Testis (tissue), 2 donors: ENCODE results near the gene FGF19.

Experiments used
- POLR2A ChIP-seq: fragments of 450-650 bp; IDR thresholded peaks from one replicate; pipeline ENCODE4 v1.6.1; 2017; ENCODE audit warnings: antibody characterized with exemption, mild to moderate bottlenecking, moderate library complexity
- TF ChIP-seq, protein P1 (sequence below), 3 experiments: fragments of 450-650 bp in 2 of 3; fragments of 200-600 bp in 1 of 3; sonication (generic) in 1 of 3; IDR thresholded peaks; one replicate each; pipeline ENCODE4 v1.5.1; 2016 to 2019; ENCODE audit warnings: antibody characterized with exemption in 3 of 3, mild to moderate bottlenecking in 2 of 3, moderate library complexity in 1 of 3

DNA sequence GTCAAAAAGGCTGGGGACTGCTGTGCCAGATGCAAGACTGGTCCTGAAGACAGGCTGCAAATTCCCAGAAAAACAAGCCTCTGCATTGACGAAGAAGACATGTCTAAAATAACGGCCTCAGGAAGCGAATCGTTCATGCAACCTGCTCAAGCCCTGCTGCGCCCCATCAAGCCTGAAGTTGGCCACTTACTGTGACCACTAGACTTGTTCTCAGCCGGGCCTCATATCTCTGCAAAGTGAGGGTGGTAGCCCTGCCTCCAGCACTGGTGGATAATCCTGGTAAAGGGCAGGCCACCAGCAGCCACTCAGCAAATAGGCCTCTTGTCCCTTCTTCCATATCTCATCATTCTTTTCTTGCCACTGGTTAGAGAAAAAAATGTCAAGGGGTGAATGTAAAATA lies 40.5 kb downstream of the FGF19 start:
- TF ChIP-seq, protein P1, sequence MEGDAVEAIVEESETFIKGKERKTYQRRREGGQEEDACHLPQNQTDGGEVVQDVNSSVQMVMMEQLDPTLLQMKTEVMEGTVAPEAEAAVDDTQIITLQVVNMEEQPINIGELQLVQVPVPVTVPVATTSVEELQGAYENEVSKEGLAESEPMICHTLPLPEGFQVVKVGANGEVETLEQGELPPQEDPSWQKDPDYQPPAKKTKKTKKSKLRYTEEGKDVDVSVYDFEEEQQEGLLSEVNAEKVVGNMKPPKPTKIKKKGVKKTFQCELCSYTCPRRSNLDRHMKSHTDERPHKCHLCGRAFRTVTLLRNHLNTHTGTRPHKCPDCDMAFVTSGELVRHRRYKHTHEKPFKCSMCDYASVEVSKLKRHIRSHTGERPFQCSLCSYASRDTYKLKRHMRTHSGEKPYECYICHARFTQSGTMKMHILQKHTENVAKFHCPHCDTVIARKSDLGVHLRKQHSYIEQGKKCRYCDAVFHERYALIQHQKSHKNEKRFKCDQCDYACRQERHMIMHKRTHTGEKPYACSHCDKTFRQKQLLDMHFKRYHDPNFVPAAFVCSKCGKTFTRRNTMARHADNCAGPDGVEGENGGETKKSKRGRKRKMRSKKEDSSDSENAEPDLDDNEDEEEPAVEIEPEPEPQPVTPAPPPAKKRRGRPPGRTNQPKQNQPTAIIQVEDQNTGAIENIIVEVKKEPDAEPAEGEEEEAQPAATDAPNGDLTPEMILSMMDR (IDR thresholded peaks at IDR 0.05), result no peak
- no peak for TF ChIP-seq POLR2A
